Head of caudate nucleus (tissue), 42 donors: Measurements from ENCODE around the gene HRH4.

Source experiments
- DNase-seq, 42 donors: peaks; one replicate each; pipeline versions ENCODE4 v3.0.0 to v3.0.0-alpha.2; 2020 to 2021; ENCODE audit warnings: mixed read lengths in 7 of 42
- intact Hi-C: fragments of 100-400 bp; cut with DNase I; formaldehyde crosslinking; loops from one replicate; pipeline ENCODE4 v1.15.0; 2022

Gene HRH4

DNA sequence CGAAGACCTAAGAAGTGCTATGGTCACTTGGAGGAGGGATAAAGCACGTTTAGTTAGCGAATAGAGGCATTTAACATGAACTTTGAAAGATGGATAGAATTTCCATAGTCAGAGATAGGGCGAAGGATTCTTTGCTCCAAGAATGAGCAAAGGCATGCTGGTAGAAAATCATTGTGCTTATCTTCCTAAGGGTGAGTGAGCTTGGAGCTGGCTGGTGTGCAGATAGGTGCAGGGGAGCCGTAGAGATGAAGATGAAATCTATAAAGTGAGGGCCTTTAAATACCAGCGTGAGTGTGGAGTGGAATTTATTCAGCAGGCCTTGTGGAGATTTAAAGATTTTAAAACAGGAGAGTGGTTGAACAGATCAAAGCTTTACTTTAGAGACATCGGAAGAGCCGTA lies 1.6 kb downstream of the HRH4 start:
- DNase-seq: no peak
- intact Hi-C loops: no loop called here

DNA sequence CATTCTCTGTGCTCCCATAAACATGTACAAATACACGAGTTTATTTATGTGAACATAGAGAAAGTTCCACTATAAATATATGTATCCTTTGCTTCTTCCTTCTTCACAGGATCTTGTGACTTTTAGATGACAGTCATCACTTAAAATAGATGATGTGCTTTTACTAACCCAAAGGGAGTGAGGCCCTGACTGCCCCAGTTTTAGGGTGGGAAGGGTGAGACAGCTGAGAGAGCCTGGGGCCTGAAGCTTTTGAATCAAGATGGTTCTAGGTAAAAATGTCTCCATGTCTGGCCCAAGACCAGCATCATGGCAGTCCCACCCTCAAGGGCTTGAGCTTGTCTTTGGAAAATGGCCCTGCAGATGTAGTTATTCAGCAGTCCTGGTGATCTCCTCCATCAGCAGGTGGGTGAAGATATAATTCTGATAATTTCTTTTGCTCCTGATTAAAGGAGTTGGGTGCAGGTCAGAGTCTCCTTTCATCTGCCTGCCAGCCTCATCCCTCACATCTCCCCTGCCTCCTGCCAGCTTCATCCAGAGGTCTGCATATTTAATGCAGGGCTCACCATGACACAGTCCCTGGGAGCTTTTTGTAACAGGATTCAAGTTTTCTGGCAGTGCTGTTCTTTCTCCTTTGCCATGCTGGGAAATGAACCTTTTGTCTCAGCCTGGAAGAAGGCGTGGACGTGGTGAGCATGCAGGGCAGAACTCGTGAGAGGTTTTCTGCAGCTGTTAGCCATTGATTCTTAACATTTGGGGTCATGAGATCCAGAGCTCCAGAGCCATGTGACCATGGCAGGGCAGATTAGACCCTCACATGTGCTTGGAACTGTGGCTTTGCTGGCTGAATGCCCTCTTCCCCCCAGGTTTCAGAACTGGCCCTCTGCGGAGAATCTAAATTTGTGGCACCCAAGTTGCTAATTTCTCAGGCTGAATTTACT lies 2.7 kb downstream of the HRH4 start:
- intact Hi-C loops: no loop called here

DNA sequence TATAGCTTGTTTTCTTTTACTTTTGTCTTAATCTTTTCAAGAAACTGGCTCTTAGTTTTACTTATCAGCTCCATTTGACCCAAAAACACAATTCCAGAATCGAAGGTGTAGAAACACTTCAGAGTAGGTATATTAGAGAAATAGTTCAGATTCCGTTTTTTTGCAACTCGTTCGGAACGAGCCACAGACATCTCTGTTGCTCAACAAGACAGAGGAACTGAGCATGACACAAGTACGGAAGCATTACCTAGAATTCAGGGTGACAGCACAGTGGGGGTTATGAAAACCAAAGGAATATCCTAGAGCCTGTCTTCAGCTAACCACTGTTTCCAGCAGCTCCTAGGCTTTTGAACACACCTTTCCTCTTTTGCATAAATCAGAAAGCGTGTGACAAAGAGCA lies 5.0 kb downstream of the HRH4 start:
- intact Hi-C loops: no loop called here
- peak in 3 of 42 donors; percentile 10 to 44 (median 16) for DNase-seq

More for the DNA sequence above, 2.7 kb downstream of the HRH4 start:
- peak in 4 of 42 donors; percentile 7 to 50 (median 15) for DNase-seq

DNA sequence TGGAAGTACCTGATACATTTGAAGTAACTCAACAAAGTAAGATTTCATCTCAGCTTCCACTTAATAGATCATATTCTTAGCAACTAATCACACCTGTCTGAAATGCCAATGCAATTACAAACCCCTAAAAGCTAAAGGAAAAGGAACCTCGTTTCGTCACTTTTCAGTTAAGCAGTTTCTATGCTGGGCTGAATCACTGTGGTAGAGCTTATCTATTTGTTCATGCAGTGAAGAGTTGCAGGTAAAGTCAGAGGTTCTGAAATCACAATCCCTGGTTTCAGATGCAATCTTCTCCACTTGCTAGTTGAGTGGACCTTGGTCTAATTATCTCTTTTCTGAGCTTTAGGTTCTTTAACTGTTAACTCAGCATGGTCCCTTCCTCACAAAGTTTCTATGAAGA lies 6.3 kb downstream of the HRH4 start:
- DNase-seq: no peak
- intact Hi-C loops: no loop called here

DNA sequence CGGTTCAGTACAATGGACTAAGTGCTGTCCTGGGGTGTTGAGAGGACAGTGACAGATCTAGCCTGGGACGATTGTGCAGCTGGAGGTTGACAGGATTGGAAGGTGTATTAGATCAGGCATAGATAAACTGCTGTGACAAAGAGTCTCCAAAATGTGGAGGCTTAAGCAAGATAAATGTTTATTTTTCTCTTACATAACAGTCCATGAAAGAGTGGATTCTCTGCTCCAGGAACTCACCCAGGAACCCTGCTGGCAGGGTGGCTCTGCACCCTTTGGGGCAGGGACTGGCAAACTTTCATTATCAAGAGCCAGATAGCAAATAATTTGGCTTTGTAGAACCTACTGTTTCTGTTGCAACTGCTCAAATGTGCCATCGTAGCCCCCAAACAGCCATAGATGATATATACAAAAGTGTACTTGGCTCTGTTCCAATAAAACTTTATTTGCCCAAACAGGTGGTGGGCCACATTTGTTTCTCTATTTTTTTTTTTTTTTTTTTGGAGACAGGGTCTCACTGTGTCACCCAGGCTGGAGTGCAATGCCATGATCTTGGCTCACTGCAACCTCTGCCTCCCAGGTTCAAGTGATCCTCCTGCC lies 9.7 kb downstream of the HRH4 start:
- DNase-seq: no peak
- intact Hi-C loops: no loop called here

DNA sequence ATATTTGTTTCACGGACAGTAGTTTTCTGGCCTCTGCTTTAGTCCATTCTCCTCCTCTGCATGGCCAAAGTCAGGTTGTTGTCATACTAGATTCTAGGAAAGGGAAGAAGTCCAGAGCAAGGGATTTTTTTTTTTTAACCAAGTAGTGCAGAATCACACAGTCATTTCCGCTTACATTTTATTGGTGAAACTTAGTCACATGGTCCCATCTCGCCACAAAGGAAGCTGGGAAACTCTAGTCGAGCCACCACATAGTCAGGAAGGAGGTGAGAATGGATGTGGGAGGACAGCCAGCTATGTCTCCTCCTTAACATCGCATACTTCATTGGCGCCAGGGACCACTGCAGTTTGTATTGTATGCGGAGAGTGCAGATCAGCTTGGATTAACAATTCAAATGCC lies 10.4 kb downstream of the HRH4 start:
- DNase-seq: no peak
- intact Hi-C loops: no loop called here

DNA sequence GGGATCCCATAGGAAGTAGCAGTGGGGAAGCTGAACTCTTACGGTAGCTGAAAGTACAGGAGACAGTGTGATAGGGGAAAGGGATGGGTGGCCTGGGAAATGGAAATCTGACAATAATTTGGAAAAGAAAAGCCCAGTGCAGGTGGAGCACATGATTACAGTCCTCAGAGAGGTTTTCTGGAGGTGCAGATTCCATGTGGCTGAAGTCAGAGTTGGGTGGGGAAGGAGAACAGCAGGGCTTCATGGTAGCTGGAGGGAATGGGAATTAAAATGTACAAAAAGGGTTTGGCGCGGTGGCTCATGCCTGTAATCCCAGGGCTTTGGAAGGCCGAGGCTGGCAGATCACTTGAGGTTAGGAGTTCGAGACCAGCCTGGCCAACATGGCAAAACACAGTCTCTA lies 12.2 kb downstream of the HRH4 start:
- no peak for DNase-seq
- intact Hi-C loops: no loop called here

DNA sequence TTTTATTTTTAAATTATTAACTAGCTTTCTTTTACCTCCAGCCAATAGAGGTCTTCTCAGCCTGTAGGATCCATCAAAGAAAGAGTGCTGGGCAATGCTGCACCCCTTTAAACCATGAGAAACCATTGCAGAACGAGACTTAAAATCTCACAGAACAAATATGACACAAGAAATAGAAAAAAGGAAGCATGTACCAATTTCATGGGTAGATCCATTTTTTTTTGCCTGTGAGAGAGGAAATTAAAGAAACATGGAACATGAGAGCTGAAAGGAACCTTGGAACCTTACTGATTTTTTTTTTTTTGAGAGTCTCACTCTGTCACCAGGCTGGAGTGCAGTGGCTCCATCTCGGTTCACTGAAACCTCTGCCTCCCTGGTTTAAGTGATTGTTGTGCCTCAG lies 14.0 kb downstream of the HRH4 start:
- intact Hi-C loops: no loop called here
- no peak for DNase-seq

DNA sequence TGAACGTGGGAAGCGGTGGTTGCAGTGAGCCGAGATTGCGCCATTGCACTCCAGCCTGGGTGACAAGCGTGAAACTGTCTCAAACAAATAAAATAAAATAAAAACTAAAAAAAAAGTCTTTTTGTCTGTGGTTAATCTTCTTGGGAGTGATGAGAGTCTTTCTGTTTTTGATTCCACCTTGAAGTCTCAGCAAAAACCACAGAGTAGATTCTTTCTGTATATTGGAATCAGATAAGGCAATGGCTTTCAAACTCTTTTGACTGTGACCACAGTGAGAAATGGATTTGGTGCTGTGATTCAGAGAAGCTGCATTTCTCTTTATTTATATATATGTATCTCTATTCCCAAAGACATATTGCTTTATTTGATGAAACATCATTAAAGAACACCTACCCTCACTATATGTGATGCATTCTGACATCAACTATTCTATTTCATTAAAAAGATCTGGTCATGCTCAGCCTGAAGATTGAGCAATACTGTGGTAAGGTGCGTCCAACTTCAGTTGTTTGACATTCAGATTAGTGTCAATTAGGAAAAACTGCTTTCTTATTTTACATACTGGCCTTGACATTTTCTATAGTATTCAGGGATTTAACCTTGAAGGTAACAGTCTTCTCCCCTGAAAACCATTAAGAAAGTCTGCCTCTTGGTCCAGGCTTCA lies 15.6 kb downstream of the HRH4 start:
- intact Hi-C loops: no loop called here

DNA sequence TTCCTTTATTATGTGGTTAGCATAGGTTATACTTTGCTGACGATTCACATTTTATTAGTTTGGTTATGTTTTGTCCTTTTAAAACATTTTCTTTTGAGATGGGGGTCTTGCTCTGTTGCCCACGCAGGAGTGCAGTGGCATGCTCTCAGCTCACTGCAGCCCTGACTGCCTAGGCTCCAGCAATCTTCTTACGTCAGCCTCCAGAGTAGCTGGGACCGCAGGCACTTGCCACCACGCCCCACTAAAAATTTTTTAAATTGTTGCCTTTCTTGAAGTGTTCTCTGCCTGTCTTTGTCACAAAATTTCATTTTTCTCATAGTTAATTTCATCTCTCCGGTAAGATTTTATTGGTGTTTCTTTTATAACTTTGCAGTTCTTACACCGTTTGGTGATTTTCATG lies 18.9 kb downstream of the HRH4 start:
- intact Hi-C loops: no loop called here
- peak in 1 of 42 donors; percentile 10 for DNase-seq

More for the DNA sequence above, 15.6 kb downstream of the HRH4 start:
- no peak for DNase-seq

DNA sequence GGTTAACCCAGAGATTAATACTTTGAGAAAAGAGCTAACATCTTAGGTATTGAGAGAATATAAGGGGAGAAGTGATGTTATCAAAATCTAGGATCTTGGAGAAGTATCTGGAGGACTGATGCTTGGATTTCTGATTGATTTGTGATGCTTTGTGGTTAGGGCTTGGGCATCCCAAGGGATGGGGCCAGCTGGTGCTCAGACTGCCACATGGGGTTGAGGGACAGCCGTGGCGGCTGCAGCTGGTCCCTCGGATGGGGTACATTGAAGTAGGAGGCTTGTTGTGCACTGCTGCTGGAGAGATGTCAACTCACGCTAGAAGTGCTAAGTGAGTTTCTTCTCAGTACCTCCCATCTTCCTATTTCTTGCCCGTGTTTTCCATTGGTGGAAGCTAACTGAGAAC lies 22.4 kb downstream of the HRH4 start:
- intact Hi-C loops: no loop called here
- no peak for DNase-seq

DNA sequence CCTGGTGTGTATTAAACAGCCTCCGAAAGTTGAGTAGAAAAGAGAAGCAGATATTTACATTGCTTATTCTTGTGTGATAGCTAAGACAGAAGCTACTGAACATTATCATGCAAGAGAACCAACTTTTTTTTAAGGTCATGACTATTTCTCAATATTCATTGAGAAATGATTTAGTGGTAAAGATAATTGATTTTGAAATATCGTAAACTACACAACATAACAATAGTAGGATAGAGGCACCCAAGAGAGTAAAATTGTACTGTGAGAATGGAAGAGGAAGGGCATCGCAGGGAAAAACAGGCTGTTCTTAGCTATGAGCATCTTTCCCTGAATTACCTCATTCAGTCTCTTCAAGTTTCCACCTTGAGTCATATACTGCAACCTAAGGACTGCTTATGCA lies 25.2 kb downstream of the HRH4 start:
- intact Hi-C loops: loop anchor here (5.0 kb wide), 1 partner anchor 128 kb away; no protein-coding TSS in a partner anchor

DNA sequence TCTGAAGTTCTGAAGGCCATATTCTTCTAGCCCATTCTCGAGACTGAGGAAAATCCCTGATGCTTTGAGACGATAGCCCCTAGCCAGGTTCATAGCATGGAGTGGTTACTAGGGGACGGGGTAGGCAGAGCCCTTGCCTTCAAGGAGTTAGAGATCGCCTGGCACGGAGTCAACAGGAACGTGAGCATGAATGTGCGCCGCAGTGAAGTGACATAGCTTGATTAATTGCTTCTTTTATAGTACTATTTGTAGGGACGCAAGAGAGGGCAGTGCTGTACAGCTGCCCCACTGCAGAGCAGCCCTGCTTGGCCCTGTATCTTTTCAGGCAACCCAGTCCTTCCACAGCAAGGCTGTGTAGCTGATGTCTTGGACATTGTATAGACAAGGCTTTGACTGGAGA lies 26.2 kb downstream of the HRH4 start:
- intact Hi-C loops: loop anchor here (5.0 kb wide), 1 partner anchor 129 kb away; no protein-coding TSS in a partner anchor
- no peak for DNase-seq

More for the DNA sequence above, 25.2 kb downstream of the HRH4 start:
- no peak for DNase-seq

DNA sequence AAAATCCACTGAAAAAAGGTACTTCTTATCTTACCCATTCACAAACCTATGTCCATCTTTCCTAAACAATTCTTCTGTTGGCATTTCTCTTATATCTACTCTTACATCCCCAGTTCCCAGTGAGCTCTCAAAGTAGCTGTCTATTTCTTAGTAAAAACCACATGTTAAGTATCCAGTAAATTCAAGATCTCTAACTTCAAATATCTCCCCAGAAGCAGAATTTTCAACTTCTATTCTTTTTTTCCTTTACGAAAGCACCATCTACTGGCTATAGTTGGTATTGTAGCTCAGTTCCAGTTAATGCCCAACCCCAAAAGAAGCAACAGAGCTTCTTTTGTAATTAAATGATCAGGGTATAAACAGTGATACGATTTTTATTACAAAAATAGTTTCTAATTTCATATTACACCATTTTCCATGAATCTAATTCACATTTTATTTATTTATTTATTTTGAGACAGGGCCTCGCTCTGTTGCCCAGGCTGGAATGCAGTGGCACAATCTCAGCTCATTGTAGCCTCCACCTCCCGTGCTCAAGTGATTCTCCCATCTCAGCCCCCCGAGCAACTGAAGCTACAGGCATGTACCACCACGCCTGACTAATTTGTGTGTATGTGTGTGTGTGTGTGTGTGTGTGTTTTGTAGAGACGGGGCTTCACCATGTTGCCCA lies 28.5 kb downstream of the HRH4 start:
- intact Hi-C loops: loop anchor here (5.0 kb wide), 1 partner anchor 132 kb away; no protein-coding TSS in a partner anchor

DNA sequence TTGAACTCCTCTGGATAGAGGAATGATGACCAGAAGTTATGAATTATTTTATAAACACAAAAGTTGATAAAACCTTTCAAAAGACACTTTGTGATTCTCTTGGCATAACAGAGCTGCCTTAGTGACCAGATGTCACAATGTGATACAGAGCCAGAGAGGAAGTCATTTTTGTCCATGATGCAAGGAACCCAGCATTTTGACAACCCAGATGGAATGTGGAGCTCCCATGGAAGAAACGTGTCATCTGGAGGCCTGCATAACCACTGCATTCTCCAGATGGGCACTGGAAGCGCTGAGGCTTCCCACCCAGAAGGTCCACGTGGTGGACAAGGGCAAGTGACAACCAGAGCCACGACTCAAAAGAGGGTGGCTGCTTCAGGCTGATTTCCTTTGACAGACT lies 30.1 kb downstream of the HRH4 start:
- intact Hi-C loops: no loop called here
- DNase-seq: no peak

More for the DNA sequence above, 28.5 kb downstream of the HRH4 start:
- peak in 4 of 42 donors; percentile 12 to 59 (median 30) for DNase-seq

DNA sequence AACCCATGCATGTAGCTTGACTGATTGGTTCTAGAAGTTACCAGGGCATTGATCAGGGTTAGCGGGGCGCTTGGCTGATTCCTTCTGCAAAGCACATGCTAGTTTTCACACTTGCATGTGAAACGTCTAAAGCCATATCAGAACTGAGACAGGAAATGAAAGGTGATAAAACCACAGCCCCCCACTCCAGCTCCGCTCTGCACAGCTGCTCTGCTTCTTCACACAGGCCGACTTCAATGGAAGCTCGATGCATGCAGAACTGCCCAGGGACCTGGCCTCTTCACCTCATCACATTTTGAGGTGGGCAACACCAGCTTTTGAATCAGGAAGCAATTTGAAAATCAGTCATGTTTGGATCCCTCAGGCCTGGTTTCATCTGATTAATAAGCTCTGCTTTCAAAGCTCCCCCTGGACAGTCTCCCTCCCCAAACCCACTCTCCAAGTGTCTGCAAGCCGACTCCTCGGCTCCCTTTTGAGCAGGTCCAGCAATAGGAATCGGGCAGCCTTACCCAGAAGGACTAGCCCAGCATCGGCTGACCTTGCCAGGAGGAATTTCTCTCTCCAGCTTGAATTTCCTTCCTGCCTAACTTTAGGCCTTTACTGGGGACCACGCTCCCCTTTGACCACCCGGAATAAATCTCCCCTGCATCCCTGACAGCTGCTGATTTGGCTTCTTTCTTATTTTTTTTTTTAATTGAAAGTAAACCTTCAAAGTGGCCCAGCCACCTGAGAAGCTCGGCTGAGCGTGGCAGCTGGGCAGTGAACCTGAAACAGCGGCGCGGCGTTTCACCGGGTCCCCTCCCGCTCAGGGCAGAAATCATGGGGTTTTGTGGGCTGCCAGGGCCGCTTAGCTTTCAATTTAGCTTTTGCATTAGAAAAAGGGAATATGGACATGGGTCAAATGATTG lies 31.7 kb downstream of the HRH4 start:
- intact Hi-C loops: no loop called here
- DNase-seq: no peak

DNA sequence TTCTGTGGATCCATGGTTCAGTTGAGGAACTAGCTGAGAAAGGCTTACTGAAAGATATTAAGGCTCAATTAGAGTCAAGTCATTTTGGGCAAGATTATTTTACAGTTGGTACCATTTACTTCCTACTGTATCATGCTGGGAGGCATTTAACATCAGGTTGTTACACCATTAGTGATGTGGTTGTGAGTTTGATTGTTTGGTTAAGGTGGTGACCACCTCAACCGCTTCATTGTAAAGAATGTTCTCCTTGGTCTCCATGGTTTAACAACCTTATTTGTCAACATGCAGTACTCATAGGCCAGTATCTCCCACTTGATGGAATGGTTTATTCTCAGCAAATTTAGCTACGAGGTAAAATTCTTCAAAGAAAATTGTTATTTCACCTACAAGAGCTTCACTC lies 34.1 kb downstream of the HRH4 start:
- intact Hi-C loops: no loop called here

DNA sequence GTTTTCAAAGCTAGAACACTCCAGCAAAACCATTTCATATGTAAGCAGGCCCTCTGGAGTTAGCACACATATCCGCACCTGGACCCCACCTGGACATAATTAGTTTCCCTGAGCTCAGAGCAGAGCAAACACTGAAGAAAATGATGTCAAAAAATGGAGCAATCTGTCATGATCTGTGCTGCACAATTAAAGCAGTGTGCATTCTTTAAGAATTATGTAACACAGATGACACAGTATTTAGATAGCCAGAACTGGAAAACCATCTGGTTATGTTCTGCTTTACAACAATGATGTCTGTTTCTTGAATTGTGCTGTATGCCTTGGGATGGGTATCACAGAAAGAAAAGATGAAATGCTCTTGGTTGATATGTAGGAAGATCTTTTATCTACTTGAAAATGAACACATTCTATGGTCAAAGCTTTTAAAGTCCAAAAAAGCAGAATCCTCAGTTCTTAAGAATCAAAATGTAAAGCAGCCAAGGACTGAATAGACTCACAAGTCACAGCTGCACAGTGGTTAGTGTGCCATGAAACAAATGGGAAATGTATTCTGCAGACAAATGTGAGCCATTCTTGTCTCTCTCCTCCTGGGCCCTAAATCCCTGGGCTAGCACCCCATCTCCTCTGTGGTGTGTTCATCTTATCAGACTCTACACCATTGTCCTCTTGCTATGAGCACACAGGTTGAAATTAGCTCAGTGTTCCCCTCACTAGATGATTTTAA lies 36.8 kb downstream of the HRH4 start:
- no peak for DNase-seq
- intact Hi-C loops: no loop called here

More for the DNA sequence above, 34.1 kb downstream of the HRH4 start:
- DNase-seq: no peak
